HFFc6 (cell line): ENCODE data around the gene GNB1L. TPM values are rescaled to one million over a fixed set of nuclear protein-coding genes. Genes with fewer than 3 reads are reported as not detected.
A peak's percentile ranks its signal among the peaks of the same experiment; 100 is the strongest.

Source experiments
- DNase-seq: peaks from one replicate; pipeline ENCODE4 v3.0.0-alpha.2; 2018
- H3K27ac Mint-ChIP-seq: 2 replicates; pipeline ENCODE4 v1.8.0; 2020; ENCODE audit warnings: mild to moderate bottlenecking, mixed read lengths
- H3K27me3 Mint-ChIP-seq: 2 replicates; pipeline ENCODE4 v1.8.0; 2021; ENCODE audit warnings: mild to moderate bottlenecking, moderate library complexity, mixed read lengths; ENCODE audit not compliant: insufficient read depth
- H3K36me3 Mint-ChIP-seq: 2 replicates; pipeline ENCODE4 v1.8.0; 2021; ENCODE audit warnings: low read depth, mixed read lengths
- H3K4me1 Mint-ChIP-seq: 2 replicates; pipeline ENCODE4 v1.8.0; 2020; ENCODE audit warnings: low read depth, mixed read lengths
- H3K4me3 Mint-ChIP-seq: 2 replicates; pipeline ENCODE4 v1.8.0; 2020; ENCODE audit warnings: mild to moderate bottlenecking, moderate library complexity, mixed read lengths
- H3K9me3 Mint-ChIP-seq: 2 replicates; pipeline ENCODE4 v1.8.0; 2020; ENCODE audit warnings: mild to moderate bottlenecking, mixed read lengths
- total RNA-seq, 6 experiments: library from RNA; stranded (reverse); fragmentation: NEBNext Ultra II Directional; extraction: Animal tissue kit (Norgen Biotek cat#: 25700); gene quantifications; 2 replicates in 1 of 6; 3 replicates in 5 of 6; pipeline ENCODE4 v1.2.3, GENCODE V29; 2021
- TF ChIP-seq, protein P1 (sequence below): fragments of 200-600 bp; sonication (generic); IDR thresholded peaks from 2 replicates; pipeline ENCODE4 v1.5.0; 2021; ENCODE audit warnings: antibody characterized with exemption, mild to moderate bottlenecking

GNB1L gene
- total RNA-seq, 6 experiments from 2014 or later = 6.6 to 9.6 (median 7.6) TPM

DNA sequence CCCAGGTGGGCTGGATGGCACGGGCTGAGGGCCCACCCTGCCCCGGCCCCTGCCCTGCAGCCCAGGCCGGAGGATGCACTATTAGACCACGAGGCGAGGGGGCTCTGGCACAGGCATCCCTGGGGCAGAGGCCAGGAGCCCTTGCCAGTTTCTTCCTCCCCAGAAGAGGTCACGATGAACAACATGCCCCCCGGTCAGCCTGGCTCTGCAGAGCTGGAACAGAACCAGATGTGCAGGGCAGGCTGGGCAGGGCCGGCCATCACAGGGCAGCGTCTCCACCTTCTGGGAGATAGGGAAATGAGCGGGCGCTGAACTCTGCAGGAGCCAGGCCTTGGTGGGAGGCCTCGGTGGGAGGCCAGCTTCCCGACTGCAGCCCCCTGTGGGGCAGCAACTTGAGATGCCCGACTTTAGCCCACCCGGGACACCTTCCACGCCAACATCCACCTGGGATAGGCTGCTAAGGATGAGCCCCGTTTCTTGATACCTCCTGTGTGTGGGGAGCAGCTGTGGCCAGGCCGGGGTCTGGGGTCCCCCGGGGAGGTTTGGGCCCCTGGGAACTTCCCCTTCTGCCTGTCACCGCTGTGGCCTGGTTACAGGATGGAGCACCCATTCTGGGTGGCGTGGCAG, 21.8 kb upstream of the GNB1L start:
- H3K27me3 Mint-ChIP-seq = peaks cover 2% of the 10 kb centered on the region; the same call in 1 of the 2 replicates
- TF ChIP-seq, protein P1, sequence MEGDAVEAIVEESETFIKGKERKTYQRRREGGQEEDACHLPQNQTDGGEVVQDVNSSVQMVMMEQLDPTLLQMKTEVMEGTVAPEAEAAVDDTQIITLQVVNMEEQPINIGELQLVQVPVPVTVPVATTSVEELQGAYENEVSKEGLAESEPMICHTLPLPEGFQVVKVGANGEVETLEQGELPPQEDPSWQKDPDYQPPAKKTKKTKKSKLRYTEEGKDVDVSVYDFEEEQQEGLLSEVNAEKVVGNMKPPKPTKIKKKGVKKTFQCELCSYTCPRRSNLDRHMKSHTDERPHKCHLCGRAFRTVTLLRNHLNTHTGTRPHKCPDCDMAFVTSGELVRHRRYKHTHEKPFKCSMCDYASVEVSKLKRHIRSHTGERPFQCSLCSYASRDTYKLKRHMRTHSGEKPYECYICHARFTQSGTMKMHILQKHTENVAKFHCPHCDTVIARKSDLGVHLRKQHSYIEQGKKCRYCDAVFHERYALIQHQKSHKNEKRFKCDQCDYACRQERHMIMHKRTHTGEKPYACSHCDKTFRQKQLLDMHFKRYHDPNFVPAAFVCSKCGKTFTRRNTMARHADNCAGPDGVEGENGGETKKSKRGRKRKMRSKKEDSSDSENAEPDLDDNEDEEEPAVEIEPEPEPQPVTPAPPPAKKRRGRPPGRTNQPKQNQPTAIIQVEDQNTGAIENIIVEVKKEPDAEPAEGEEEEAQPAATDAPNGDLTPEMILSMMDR = 0 out of 2 replicates have a peak, but pooled peaks have one; percentile 8
- no peak overlapping the region for H3K4me3 Mint-ChIP-seq
- H3K4me1 Mint-ChIP-seq = peaks cover 38% of the 10 kb centered on the region
- H3K27ac Mint-ChIP-seq = no peak overlapping the region
- no peak for DNase-seq
- no peaks in the 10 kb centered on the region; the same call in 1 of the 2 replicates for H3K9me3 Mint-ChIP-seq
- peaks cover 12% of the 10 kb centered on the region for H3K36me3 Mint-ChIP-seq

DNA sequence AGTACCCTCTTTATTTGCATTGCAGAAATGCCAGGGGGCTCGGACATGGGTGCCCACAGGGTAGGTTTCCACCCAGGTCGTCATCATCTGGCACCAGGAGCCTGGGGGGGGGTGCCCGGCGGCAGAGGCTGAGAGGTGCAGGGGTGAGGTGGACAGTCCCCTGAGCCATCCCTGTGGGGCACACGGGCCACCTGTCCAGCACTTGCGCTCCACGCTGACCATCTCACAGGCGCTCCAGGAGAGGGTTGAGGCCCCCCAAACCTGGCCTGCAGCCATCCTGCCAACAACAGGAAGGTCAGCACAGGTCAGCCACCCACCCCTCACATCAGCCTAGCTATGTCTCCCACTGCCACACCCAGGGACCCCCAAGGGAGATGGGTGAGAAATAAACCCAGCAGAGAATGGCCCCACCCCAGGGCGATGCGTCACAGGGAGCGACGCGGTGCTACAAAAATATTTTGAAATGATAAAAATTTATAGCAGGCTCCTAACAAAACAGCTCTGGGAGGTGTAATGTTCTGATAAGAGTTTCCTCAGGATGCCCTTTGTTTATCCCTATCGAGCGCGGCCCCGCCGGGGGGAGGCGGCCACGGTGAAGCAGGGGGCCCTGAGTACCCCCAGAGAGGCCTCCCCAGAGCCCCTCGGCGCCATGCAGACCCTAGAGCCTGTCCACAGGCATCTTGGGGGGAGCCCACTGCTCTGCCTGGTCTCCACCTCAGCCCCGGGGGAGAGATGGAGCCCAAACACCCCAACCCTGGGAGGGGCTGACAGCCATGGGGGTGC, 21.0 kb upstream of the GNB1L start:
- no peaks in the 10 kb centered on the region for H3K27me3 Mint-ChIP-seq
- no peak overlapping the region for H3K4me3 Mint-ChIP-seq
- H3K27ac Mint-ChIP-seq = no peak overlapping the region
- TF ChIP-seq, protein P1 = no peak
- DNase-seq = no peak
- H3K36me3 Mint-ChIP-seq = peaks cover 7% of the 10 kb centered on the region
- peaks cover 31% of the 10 kb centered on the region for H3K4me1 Mint-ChIP-seq
- no peaks in the 10 kb centered on the region; the same call in 1 of the 2 replicates for H3K9me3 Mint-ChIP-seq

- Mint-ChIP-seq H3K9me3 (no peaks in the 10 kb centered on the region; the same call in 1 of the 2 replicates), H3K27me3 (no peaks in the 10 kb centered on the region), H3K4me3 (no peak overlapping the region), H3K27ac (no peak overlapping the region), H3K4me1 (peaks cover 24% of the 10 kb centered on the region), H3K36me3 (peaks cover 1% of the 10 kb centered on the region; the same call in 1 of the 2 replicates)
- DNase-seq = no peak
- TF ChIP-seq, protein P1 = no peak
These were observed 20.4 kb upstream of the GNB1L start for GRCh38 chr22:19875061-19875530.

DNA sequence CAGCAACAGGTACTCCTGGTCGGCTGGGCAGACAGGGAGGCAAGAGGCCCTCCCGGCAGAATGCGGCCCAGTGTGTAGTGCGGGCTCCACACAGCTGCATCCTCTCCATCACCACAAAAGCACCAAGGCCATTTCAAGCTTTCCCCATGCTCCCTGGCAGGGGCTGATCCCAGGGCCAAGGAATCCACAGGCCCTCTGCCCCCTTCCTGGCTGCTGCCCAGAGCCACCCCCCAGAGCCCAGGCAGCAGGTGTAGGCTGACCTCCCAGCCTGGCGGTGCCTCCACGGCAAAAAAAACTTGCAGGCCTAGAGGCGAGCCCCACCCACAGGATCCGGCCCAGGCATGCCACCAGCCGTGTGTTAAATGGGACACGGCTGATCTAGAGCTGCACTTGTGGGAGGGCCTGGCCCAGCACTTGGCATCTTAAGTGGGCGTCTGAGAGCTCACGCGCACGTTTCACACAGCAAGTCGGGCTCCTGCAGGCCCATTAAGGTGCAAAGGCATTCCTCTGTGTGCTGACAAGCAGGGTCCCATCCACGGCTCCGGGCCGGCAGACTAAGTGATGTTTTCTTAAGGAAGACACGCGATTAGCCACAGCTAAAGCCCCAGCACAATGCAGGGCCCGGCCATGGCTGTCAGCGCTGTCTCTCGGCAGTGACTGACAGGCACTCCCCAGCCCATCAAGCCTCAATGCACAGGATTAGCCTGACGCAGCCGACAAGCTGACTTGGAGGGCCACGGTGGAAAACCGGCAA, 19.8 kb upstream of the GNB1L start:
- H3K27ac Mint-ChIP-seq = no peak overlapping the region
- H3K4me1 Mint-ChIP-seq = peaks cover 22% of the 10 kb centered on the region
- TF ChIP-seq, protein P1 = no peak
- DNase-seq = no peak
- H3K36me3 Mint-ChIP-seq = no peaks in the 10 kb centered on the region
- no peaks in the 10 kb centered on the region for H3K9me3 Mint-ChIP-seq
- H3K4me3 Mint-ChIP-seq = no peak overlapping the region
- H3K27me3 Mint-ChIP-seq = no peaks in the 10 kb centered on the region

DNA sequence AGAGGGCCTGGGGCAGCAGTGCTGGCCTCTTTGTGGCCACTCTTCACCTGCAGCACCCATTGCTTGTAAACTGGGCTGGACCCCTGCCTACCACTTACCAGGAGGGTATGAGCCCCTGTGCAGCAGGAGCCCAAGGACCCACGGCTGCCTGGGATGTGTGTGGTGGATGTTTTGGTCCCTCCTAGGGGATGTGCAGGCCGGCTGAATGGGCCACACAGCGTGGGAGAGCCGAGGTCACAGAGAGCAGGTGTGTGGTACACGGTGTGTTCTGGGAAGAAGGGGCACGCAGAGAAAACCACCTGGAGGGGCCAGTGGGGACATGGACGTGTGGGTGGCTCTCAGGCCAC, 19.3 kb upstream of the GNB1L start:
- H3K4me1 Mint-ChIP-seq = peaks cover 18% of the 10 kb centered on the region
- H3K4me3 Mint-ChIP-seq = no peak overlapping the region
- no peaks in the 10 kb centered on the region for H3K36me3 Mint-ChIP-seq
- H3K9me3 Mint-ChIP-seq = no peaks in the 10 kb centered on the region
- no peaks in the 10 kb centered on the region for H3K27me3 Mint-ChIP-seq
- H3K27ac Mint-ChIP-seq = no peak overlapping the region
- DNase-seq = no peak
- TF ChIP-seq, protein P1 = no peak
